GM19438 (cell line): ENCODE results near the gene TLE1.

Experiments used
- ATAC-seq: cut with Tn5 transposase; IDR thresholded peaks from one replicate; pipeline ENCODE4 v1.9.1; 2021; ENCODE audit warnings: low read depth; ENCODE audit not compliant: unreplicated experiment

Gene TLE1

DNA sequence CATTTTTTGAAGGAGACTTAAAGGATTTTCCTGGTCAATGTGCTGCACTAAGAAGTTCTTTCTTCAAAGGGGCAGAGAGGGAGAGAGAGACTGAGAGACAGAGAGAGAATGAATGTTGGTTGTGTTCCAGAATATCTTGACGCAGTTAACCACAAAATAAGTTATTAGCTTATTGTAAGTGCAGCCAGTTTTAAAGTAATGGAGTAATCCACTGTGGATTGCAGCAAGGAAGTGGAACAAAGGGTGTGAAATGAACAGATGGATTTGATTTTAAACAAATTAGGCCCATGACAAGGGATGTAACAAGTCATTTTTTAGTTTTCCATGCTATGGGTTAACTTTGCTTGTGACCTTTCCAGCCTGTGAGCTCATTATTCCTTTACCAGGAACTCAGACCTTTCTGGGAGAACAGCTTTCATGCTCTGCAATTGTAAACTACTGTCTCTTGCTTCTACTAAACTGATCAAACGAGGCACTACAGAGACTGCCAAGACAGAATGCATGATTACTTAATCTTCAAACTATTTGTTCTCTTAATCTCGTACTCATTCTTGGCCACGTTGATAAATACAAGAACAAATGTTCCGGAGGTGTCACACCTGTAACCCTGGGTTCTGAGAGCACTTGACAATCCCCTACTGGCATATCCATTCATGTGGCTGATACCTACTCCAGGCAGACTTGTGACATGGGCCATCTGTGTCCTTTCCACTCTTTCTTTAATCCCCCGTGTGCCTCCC lies 131.1 kb downstream of the TLE1 start:
- ATAC-seq: no peak

DNA sequence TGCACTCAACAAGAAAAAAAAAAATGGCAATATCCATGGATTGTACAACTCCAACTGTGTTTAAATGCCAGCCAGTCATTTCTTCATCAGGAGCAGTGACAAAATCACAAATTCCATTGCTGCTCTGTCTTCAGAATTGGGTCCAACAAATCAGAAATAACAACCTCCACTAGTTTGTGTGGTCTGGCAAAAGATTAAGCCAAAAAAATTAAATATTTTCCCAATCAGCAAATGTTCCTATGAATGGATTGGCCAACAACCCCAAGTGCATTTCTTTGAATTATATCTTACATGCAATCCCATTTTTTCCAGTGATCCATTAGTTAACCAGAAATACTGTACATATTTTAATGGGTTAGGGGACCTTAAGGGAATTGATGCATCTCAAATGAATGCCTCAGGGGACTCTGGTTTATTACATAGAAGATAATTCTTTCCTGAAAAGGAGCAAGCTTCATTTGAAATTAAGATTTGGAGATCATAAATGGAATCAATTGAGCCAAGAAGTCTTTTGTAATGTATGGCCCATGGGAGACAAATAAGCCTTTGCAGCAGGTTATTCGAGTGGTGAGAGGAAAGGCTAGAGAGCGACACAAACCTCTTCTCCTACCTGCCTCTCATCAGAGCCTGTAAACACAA lies 131.8 kb downstream of the TLE1 start:
- ATAC-seq: no peak

DNA sequence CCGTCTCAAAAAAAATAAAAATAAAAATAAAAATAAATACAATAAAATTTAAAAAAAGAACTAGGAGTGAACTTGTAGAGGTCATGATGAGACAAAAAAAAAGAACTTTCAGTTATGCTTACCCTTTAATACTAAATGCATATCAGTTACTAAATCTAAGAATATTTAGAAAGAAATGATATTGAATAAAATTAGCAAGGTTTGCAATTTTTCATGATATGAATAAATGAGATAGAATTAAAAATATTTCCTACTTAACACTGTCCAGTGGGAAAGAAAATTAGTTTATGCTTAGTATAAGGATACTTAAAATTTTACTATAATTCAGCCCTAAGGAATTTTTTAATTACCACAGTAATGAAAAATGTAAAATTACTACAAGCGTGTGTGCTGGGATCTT lies 132.4 kb downstream of the TLE1 start:
- no peak for ATAC-seq

DNA sequence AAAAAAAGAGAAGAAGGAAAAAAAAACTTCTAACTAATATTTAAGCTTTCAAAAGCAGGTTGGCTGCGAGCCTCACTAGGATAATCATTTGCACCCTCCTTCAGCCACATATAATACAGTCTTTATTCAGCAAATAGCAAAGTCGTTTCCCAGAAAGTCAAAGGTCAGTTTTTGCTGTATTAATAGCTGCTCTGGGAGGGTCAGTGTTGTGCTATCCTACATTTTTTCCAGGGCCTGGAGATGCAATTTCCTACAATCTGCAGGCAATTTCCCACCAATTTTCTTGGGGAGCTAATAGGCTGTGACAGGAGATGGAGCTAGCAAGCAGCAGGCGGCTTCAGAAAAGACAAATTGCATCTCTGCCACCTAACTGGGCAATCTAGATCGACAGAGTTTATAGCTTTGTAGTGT lies 136.8 kb downstream of the TLE1 start:
- no peak for ATAC-seq

DNA sequence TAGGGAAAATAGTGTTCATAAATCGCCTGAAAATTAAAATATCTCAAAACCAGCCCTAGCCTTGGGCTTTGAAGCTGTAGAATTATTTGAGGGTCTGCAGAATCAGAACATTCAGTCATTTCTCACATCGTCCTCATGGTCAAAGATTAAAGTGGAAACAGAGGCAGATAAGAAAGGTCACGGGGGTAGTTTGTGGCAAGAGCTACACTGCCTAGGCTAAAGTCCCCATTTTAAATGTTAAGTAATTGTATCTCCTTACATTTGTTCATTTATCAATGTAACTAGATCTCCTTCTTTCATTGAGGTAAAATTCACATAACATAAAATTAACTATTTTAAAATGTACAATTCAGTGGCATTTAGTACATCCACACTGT lies 139.2 kb downstream of the TLE1 start:
- ATAC-seq: no peak

DNA sequence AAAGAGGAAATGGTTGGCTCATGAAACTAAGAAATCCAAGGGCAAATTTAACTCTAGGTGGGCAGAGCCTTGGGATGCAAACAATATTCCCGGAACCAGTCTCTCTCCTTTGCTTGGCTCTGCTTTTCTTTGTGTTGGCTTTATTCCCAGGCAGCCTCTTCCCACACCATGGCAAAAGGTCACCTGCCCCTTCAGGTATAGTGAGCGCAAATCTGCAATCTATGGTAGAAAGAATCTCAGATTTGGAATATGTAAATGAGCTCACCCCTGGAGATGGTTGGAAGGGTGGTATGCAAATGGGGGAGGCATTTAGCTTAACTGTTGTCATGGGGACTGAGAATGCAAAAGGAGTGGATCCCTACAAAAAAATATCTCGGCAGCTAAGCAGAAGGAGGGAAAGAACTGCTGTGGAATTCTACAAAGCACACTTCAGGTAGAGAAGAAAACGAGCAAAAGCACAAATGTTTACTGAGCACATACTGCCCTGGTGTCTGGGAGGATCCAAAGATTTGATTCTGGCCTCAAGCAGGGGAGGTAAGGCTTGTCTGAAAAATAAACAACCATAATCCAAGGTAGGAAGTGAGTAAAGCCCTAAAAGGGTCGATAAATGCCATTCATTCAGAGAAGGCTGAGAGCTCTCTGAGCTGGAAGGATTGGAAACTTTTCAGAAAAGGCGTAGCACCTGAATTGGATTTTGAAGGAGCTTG lies 139.7 kb downstream of the TLE1 start:
- ATAC-seq: no peak

DNA sequence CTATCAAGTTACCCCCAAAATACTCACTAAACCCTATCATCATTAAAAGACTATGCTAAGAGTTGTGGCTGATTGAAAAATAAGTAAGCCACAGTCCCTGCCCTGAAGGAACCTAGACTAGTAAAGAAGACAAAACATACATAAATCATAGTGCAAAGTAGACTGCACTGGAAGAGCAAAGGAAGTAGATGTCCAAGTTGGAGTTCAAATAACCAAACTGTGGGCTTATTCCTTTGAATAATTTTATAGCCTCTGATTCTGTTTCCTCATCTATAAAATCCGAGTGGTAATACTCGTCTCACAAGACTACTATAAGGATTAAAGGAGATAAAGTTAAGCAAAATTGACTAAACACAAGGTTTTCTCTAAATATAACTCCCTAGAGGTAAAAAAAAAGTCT lies 140.4 kb downstream of the TLE1 start:
- no peak for ATAC-seq

DNA sequence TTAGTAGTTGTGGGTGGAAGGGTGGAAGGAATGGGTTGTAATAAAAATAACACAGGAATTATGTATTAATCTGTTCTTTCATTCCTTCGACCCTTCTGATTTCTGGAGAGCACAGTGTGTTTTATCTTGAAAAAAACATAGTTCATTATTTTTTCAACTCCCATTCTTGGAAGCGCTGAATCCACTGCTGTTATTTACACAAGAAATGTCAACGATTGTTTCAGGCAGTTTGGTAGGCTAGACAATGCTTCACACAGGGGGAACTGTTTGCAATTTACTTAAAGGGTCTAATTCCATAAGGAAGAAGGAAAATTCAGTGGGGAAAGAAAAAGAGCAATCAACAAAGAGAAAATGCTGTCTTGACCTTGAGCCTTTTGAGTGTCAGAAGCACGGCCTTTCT lies 142.9 kb downstream of the TLE1 start:
- no peak for ATAC-seq

DNA sequence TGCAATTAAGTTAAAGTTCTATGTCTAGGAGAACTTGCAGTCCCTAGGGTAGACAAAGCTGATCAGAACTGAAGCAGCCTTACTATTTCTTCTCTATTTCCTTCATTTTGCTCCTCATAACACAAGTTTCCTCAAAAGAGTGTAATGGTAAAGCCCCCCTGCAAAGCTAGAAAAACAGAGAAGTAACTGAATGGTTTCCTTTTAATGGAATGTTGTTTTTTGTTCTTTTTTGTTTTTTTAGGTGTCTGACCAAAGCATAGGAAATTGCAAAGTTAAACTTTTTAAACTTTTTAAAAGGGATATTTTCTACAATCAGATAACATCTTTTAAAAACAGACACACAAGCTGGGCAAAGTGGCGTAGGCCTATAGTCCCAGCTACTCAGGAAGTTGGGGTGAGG lies 145.7 kb downstream of the TLE1 start:
- no peak for ATAC-seq

DNA sequence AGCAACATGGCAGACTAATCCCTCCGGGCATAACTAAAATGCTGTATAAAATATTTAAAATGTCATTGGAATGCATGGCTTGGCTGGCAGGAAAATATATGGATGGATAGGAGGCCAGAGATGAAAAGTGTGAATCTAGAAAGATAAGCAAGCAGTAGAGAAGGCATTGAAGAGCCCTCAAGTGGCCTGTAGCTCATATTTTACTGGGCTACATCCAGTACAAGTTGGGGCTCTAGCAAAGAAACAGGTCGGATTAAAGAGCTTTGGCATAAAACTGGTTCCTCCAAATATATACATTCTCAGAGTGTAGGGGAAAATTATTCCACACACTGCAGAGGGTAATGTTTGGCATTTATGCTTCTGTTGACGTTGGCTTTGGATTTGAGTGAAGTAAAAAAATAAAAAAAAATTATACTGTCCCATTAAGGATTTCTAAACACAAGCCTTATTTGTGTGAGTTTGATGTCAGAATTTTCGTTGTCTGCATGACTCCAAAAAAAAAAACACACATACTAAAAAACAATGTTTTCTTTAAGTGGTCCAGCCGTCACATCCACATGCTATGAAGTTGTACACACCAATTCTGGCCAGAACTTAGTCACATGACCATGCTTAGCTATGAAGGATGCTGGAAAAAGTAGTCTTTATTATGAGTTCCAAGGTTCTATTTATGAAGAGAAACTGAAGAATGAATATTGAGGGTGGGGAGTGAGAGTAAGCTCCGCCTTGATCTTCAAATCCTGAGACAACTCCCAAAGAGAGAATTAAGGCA lies 147.0 kb downstream of the TLE1 start:
- ATAC-seq: no peak

DNA sequence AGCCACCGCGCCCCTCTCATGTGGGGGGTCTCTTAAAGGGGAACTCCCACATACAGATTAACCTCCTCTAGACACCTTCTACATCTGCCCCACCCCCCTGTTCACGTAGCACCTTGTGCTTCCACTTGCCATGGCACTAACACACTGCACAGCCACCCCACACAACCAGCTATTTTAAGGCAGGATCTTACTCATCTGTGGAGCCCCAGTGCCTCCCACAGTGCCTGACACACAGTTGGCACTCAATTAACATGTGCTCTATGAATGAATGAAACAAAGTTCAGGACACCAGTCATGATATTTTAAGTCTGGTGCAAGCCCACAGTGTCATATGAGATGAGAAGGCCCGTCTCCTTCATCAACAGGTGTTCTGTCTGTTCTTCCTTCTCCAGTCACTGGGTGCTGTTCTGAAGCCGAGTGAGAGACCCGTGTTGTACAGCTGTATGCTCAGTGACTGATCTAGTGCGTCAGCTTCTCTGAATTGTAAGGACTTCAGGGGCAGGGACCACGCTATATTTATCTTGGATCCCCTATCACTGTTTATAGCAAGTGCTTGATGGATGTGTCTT lies 149.1 kb downstream of the TLE1 start:
- ATAC-seq: no peak

DNA sequence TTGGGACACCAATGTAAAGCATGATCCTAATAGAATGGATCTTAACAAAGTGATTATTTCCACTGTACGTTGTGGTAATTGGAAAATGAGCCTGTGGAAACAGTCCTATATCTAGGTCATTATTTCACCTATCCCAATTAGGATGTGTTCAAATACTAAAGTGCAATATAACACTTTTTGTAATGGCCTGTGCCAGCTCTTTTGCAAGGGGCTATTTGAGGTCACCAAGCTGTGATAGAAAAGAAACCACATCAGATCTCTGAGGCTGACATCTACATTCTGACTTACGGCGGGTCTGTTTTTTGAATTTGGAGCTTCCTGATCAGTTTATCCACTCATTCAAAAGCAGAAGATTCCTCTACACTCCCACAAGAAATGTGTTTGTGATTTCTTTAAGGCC lies 150.0 kb downstream of the TLE1 start:
- no peak for ATAC-seq

DNA sequence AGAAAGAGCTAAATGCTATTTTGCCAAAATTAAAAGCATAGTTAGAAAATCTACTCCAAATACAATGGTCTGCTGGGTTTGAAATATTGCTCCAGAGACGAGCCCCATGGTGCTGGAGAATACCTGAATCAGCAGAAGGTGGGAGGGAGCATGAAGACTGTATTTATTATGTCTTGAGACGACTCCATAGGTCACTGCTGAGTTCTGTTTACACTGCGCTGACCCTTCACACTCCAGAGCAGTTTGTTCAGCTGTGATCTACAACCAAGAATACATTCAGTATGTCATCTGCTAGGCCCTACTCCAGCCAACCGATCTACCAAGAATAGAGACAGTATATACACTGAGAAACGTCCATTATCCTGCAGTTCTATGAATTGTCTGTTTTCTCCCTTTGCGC lies 150.5 kb downstream of the TLE1 start:
- no peak for ATAC-seq

DNA sequence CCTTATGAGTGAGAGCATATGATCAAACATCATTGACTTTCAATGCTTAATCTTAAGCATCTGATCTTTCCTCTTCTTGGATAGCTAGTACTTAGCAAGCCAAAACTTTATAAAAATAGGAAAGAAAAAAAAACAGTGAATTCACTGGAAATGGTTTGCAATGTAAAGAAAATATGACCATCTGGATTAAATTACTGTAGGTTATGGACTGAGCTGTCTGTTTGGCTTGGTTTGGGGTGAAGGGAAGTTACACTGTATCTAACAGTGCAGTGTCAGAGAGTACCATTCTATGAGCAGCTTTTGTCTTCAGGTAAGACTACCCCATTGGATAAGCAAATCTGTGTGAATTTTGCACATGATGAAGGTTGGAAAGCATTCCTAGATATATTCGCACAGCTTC lies 151.4 kb downstream of the TLE1 start:
- no peak for ATAC-seq

DNA sequence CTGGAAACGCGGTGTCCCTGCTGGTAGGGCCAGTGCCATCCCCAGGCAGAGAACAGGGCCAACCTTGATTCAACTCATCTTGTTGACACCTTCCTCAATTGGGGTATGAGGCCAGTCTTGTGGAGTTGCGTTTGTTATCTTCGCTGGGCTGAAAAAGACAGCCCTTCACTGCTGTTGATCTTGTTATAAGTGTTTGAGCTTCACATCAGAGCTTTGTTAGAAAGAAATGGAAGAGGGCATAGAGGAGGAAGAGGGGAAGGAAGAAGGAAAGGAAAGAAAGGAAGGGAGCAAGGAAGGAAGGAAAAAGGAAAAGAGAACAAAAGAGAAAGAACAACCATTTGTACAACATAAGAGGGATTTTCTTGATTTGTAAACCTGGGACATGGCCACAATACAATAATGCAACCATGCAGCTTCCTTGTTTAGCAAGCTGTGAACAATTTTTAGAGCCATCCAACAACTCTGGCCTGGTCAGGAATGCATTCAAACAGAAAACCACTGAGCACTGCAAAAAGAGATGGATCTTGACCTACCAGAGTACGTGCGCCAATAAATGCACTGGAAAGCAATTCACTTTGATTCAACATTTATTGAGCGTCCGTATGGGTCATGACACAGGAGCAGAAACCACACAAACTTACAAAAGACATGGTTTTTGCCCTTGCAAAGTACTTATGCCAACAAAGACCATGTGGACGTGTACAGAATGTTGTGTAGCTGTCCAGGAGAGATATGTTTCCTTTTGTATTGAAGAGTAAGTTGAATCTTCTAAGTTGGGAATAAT lies 152.9 kb downstream of the TLE1 start:
- no peak for ATAC-seq

DNA sequence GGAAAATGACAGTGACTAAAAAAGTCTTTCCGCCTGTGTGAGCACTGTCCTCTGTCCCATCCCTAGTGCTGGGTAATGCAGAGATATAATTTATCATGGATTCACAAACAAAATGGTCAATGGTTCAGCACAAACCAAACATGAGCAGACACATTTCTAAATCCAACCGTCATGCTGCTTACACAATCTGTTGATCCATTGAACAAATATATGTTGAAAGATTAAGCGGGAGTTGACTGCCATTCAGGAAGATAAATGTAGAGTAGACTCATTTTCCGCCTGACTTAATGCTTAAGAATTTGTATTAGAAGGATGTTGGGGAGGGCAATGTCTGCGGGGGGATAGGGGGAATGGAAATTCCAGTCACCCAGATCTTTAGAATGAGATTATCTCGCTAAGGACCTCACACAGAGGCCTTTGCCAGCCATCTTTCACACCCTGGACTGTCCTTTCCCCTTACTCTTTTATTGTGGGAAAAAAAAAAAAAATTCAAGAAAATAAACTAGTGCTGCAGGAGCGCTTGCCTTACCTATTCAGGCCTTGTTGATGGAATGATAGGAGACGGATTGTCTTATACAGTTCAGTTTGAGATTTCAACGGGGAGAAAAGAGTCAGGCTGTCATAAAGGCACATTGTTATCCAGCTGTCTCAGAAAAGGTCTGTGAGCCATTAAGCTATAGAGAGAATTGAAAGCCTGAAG lies 153.7 kb downstream of the TLE1 start:
- ATAC-seq: no peak

DNA sequence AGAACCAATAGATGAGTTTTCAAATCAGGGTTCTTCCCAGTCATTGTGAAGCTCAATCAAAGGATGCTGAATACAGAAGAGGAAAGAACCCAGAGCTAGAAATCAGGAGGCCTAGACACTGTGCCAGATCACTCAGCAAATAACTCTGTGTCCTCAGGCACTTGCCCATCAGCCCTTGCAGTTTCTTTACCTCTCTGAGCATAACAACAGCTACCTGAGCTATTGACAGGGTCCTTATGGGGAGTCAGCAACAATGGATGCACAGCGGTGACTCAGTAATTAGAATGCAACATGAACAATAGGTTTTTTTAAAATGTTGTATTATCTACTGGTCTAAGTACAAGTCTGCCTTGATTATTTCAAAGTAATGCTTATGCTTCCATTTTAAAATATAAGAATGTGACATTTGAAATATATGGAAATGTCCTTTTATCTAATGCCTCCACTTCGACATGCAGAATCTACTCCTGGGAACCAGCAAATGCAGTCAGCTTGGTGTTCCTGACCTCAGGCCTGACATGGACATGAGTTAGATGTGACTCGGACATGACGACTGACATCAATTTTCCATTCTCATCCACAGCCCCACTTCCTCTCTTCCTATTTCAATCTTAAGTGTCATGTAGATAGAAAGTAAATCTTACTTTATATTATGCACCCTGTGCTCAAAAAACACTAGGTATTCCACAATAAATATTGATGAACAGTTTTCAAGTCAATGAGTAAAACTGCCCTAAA lies 155.0 kb downstream of the TLE1 start:
- ATAC-seq: no peak
